WTC11 (cell line): Measurements from ENCODE around the gene CEP131. TPM values are rescaled to one million over a fixed set of nuclear protein-coding genes. Genes with fewer than 3 reads are reported as not detected.
A peak's percentile ranks its signal among the peaks of the same experiment; 100 is the strongest.

ENCODE experiments used
- ATAC-seq: fragments of 200-7000 bp; cut with Tn5 transposase; 2 replicates; pipeline ENCODE4 v1.10.0; 2021; ENCODE audit warnings: mild to moderate bottlenecking, moderate library complexity
- CTCF ChIA-PET: fragments of 300-600 bp; sonication (Branson Sonifier 250); formaldehyde crosslinking; loops from one replicate; lab custom pipeline; 2021; ENCODE audit warnings: antibody characterized with exemption; lab: Charles Lee
- POLR2A ChIA-PET: fragments of 350-600 bp; sonication (Branson Sonifier 250); formaldehyde crosslinking; loops from one replicate; lab custom pipeline; 2021; ENCODE audit warnings: antibody characterized with exemption; lab: Charles Lee
- DNase-seq: peaks from one replicate; pipeline ENCODE4 v3.0.0; 2021; ENCODE audit warnings: low spot score
- H3K27ac Mint-ChIP-seq: 2 replicates; pipeline ENCODE4 v1.8.0; 2021; ENCODE audit warnings: mixed read lengths
- H3K27me3 Mint-ChIP-seq: 2 replicates; pipeline ENCODE4 v1.8.0; 2021; ENCODE audit warnings: low read depth, mild to moderate bottlenecking, moderate library complexity, mixed read lengths
- H3K36me3 Mint-ChIP-seq: 2 replicates; pipeline ENCODE4 v1.8.0; 2021; ENCODE audit warnings: mixed read lengths
- H3K4me1 Mint-ChIP-seq: 2 replicates; pipeline ENCODE4 v1.8.0; 2022; ENCODE audit warnings: mixed read lengths
- H3K4me3 Mint-ChIP-seq: 2 replicates; pipeline ENCODE4 v1.8.0; 2021; ENCODE audit warnings: mild to moderate bottlenecking, moderate library complexity, mixed read lengths
- H3K9me3 Mint-ChIP-seq: 2 replicates; pipeline ENCODE4 v1.8.0; 2021; ENCODE audit warnings: mixed read lengths
- ELF4 ChIP-seq: sonication (generic); formaldehyde crosslinking; IDR thresholded peaks from 2 replicates; pipeline ENCODE4 v1.8.1; 2022; ENCODE audit warnings: low read depth, mild to moderate bottlenecking, moderate library complexity, missing genetic modification reagents
- ETV6 ChIP-seq: sonication (generic); formaldehyde crosslinking; IDR thresholded peaks from 2 replicates; pipeline ENCODE4 v1.8.1; 2022; ENCODE audit warnings: mild to moderate bottlenecking, missing genetic modification reagents
- FOXP1 ChIP-seq: sonication (generic); formaldehyde crosslinking; IDR thresholded peaks from 2 replicates; pipeline ENCODE4 v1.8.0; 2022; ENCODE audit warnings: missing genetic modification reagents, mild to moderate bottlenecking, moderate library complexity, borderline replicate concordance
- GABPB1 ChIP-seq: sonication (generic); formaldehyde crosslinking; IDR thresholded peaks from 2 replicates; pipeline ENCODE4 v1.8.1; 2023; ENCODE audit warnings: mild to moderate bottlenecking, missing genetic modification reagents
- GRHL2 ChIP-seq: fragments of 250-450 bp; sonication (Bioruptor Pico); IDR thresholded peaks from 2 replicates; pipeline ENCODE4 v1.8.0; 2022; ENCODE audit warnings: mild to moderate bottlenecking, moderate library complexity; ENCODE audit not compliant: insufficient replicate concordance, severe bottlenecking
- HMGA2 ChIP-seq: fragments of 250-450 bp; sonication (Bioruptor Pico); IDR thresholded peaks from 2 replicates; pipeline ENCODE4 v1.4.0; 2021; ENCODE audit warnings: mild to moderate bottlenecking, moderate library complexity
- IRF2 ChIP-seq: sonication (generic); formaldehyde crosslinking; IDR thresholded peaks from 2 replicates; pipeline ENCODE4 v1.8.0; 2022; ENCODE audit warnings: low read depth, missing genetic modification reagents, borderline replicate concordance
- MXD4 ChIP-seq: fragments of 250-450 bp; sonication (Bioruptor Pico); IDR thresholded peaks from 2 replicates; pipeline ENCODE4 v1.8.0; 2021; ENCODE audit warnings: mild to moderate bottlenecking, moderate library complexity, borderline replicate concordance
- MYBL2 ChIP-seq: sonication (generic); formaldehyde crosslinking; IDR thresholded peaks from 2 replicates; pipeline ENCODE4 v1.8.1; 2023; ENCODE audit warnings: mild to moderate bottlenecking, moderate library complexity, missing genetic modification reagents
- NFYB ChIP-seq: sonication (generic); formaldehyde crosslinking; conservative IDR thresholded peaks from 2 replicates; pipeline ENCODE4 v1.8.0; 2022; ENCODE audit warnings: low read depth, missing genetic modification reagents
- OVOL2 ChIP-seq: fragments of 250-450 bp; sonication (Bioruptor Pico); IDR thresholded peaks from 2 replicates; pipeline ENCODE4 v1.9.0; 2021; ENCODE audit warnings: mild to moderate bottlenecking, borderline replicate concordance
- ZBTB21 ChIP-seq: sonication (generic); formaldehyde crosslinking; IDR thresholded peaks from 2 replicates; pipeline ENCODE4 v1.8.1; 2023; ENCODE audit warnings: mild to moderate bottlenecking, missing genetic modification reagents, borderline replicate concordance
- ZNF219 ChIP-seq: sonication (generic); formaldehyde crosslinking; IDR thresholded peaks from 2 replicates; pipeline ENCODE4 v1.8.0; 2023; ENCODE audit warnings: missing genetic modification reagents, mild to moderate bottlenecking, borderline replicate concordance
- ZNF263 ChIP-seq: sonication (generic); formaldehyde crosslinking; IDR thresholded peaks from 2 replicates; pipeline ENCODE4 v1.8.1; 2022; ENCODE audit warnings: low read depth, mild to moderate bottlenecking, moderate library complexity, missing genetic modification reagents
- ZNF317 ChIP-seq: sonication (generic); formaldehyde crosslinking; IDR thresholded peaks from 2 replicates; pipeline ENCODE4 v1.8.1; 2023; ENCODE audit warnings: low read depth, mild to moderate bottlenecking, moderate library complexity, missing genetic modification reagents, borderline replicate concordance
- total RNA-seq: library from RNA; stranded (reverse); gene quantifications from 3 replicates; pipeline ENCODE4 v1.2.3, GENCODE V29; 2021
- TF ChIP-seq, protein P1 (sequence below): sonication (generic); formaldehyde crosslinking; IDR thresholded peaks from 2 replicates; pipeline ENCODE4 v1.8.1; 2022; ENCODE audit warnings: low read depth, missing genetic modification reagents, borderline replicate concordance
- TF ChIP-seq, protein P2 (sequence below): sonication (generic); formaldehyde crosslinking; IDR thresholded peaks from 2 replicates; pipeline ENCODE4 v1.8.1; 2022; ENCODE audit warnings: low read depth, mild to moderate bottlenecking, moderate library complexity, missing genetic modification reagents, borderline replicate concordance
- TF ChIP-seq, protein P3 (sequence below): fragments of 250-450 bp; sonication (Bioruptor Pico); IDR thresholded peaks from 2 replicates; pipeline ENCODE4 v2.1.2; 2022; ENCODE audit warnings: mild to moderate bottlenecking, moderate library complexity
- TF ChIP-seq, protein P4 (sequence below): fragments of 250-450 bp; sonication (Bioruptor Pico); IDR thresholded peaks from 2 replicates; pipeline ENCODE4 v1.9.0; 2021; ENCODE audit warnings: mild to moderate bottlenecking

The CEP131 gene
- total RNA-seq, 1 experiment from 2014 or later: 35.2 TPM

DNA sequence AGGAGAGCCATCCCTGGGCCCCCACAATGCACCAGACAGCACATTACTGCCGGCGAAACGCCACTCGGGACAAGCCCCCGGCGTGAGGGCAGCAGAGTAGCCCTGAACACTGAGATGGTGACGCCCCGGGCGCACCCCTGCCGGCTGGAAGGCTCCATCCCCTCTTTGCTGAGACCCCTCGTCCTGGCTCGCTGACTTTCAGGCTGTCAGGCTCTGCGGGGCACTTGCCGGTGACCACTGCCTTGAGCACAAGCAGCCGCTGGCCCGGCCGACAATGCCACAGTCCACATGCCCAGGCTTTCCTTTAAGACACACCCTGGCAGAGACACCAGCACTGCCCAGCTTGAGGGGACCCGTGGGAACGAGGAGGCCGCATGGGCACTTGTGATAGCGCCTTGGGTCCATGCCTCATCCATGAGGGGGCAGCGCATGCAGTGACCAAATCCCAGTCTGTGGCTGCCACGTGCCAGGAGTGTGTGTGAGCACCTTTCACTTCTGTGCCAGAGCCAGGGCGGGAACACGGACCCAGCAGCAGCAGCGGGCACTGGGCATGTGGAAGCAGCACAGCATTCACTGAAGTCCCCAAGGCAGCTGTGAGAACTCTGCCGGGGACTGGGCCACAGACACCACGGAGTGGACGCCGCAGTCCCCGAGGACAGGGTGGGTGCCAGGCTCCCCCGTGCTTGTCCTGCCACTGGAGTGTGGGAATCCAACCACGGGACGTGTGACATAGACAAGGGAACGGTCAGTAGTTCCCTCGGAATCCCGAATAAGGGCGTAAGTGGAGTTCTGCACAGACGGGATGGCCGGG lies 40.8 kb upstream of the CEP131 start:
- POLR2A ChIA-PET: no interaction called here
- Mint-ChIP-seq H3K4me3 (no peak overlapping the region), H3K36me3 (peaks cover 11% of the 10 kb centered on the region), H3K27ac (no peak overlapping the region), H3K4me1 (no peaks in the 10 kb centered on the region), H3K27me3 (no peaks in the 10 kb centered on the region), H3K9me3 (no peaks in the 10 kb centered on the region)
- CTCF ChIA-PET: interaction anchor here (1.2 kb wide), 1 partner anchor 11 kb away, joined by 3 read pairs; no protein-coding TSS in a partner anchor
- ATAC-seq (no peak), DNase-seq (no peak)
- no peak for TF ChIP-seq ZNF263 (CRISPR knock-in tag)
- TF ChIP-seq FOXP1 (CRISPR knock-in tag): 0 out of 2 replicates have a peak, but pooled peaks have one; percentile 28

- no peak overlapping the region for H3K27ac Mint-ChIP-seq
- POLR2A ChIA-PET: interaction anchor here (0.5 kb wide), 1 partner anchor 135 kb away, joined by 3 read pairs; no protein-coding TSS in a partner anchor
- peaks cover 2% of the 10 kb centered on the region; the same call in 1 of the 2 replicates for H3K36me3 Mint-ChIP-seq
- H3K4me3 Mint-ChIP-seq: no peak overlapping the region
- ATAC-seq (no peak), DNase-seq (no peak)
- no peaks in the 10 kb centered on the region for H3K27me3 Mint-ChIP-seq
- H3K4me1 Mint-ChIP-seq: no peaks in the 10 kb centered on the region
- no peak for TF ChIP-seq ELF4 (CRISPR knock-in tag)
- no peak for TF ChIP-seq HMGA2 (CRISPR knock-in tag)
- TF ChIP-seq GABPB1: no peak
- TF ChIP-seq, protein P1, sequence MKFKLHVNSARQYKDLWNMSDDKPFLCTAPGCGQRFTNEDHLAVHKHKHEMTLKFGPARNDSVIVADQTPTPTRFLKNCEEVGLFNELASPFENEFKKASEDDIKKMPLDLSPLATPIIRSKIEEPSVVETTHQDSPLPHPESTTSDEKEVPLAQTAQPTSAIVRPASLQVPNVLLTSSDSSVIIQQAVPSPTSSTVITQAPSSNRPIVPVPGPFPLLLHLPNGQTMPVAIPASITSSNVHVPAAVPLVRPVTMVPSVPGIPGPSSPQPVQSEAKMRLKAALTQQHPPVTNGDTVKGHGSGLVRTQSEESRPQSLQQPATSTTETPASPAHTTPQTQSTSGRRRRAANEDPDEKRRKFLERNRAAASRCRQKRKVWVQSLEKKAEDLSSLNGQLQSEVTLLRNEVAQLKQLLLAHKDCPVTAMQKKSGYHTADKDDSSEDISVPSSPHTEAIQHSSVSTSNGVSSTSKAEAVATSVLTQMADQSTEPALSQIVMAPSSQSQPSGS (CRISPR knock-in tag): no peak
- TF ChIP-seq NFYB: no peak
- CTCF ChIA-PET: interaction anchor here (0.9 to 1.0 kb wide), 2 partner anchors 33 to 223 kb away, joined by 3 read pairs; partner anchors contain the start of gene SLC38A10
- no peaks in the 10 kb centered on the region for H3K9me3 Mint-ChIP-seq
Observed at GRCh38 chr17:81261582-81262336, 39.0 kb upstream of the CEP131 start.

GRCh38 chr17:81261096-81261495 lies 38.3 kb upstream of the CEP131 start:
- Mint-ChIP-seq H3K27me3 (no peaks in the 10 kb centered on the region), H3K4me3 (no peak overlapping the region), H3K9me3 (no peaks in the 10 kb centered on the region), H3K4me1 (no peaks in the 10 kb centered on the region), H3K27ac (no peak overlapping the region), H3K36me3 (peaks cover 2% of the 10 kb centered on the region; the same call in 1 of the 2 replicates)
- ChIA-PET POLR2A (interaction anchor here (0.5 kb wide), 1 partner anchor 136 kb away, joined by 3 read pairs; no protein-coding TSS in a partner anchor), CTCF (interaction anchor here (1.0 kb wide), 1 partner anchor 34 kb away, joined by 3 read pairs; the partner anchor contains the start of gene SLC38A10)
- TF ChIP-seq ETV6 (CRISPR knock-in tag) (no peak), ZNF219 (CRISPR knock-in tag) (no peak)
- TF ChIP-seq, protein P2, sequence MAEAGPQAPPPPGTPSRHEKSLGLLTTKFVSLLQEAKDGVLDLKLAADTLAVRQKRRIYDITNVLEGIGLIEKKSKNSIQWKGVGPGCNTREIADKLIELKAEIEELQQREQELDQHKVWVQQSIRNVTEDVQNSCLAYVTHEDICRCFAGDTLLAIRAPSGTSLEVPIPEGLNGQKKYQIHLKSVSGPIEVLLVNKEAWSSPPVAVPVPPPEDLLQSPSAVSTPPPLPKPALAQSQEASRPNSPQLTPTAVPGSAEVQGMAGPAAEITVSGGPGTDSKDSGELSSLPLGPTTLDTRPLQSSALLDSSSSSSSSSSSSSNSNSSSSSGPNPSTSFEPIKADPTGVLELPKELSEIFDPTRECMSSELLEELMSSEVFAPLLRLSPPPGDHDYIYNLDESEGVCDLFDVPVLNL (CRISPR knock-in tag): no peak
- TF ChIP-seq, protein P3, sequence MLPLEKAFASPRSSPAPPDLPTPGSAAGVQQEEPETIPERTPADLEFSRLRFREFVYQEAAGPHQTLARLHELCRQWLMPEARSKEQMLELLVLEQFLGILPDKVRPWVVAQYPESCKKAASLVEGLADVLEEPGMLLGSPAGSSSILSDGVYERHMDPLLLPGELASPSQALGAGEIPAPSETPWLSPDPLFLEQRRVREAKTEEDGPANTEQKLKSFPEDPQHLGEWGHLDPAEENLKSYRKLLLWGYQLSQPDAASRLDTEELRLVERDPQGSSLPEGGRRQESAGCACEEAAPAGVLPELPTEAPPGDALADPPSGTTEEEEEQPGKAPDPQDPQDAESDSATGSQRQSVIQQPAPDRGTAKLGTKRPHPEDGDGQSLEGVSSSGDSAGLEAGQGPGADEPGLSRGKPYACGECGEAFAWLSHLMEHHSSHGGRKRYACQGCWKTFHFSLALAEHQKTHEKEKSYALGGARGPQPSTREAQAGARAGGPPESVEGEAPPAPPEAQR (CRISPR knock-in tag): no peak
- no peak for ATAC-seq
- no peak for DNase-seq

DNA sequence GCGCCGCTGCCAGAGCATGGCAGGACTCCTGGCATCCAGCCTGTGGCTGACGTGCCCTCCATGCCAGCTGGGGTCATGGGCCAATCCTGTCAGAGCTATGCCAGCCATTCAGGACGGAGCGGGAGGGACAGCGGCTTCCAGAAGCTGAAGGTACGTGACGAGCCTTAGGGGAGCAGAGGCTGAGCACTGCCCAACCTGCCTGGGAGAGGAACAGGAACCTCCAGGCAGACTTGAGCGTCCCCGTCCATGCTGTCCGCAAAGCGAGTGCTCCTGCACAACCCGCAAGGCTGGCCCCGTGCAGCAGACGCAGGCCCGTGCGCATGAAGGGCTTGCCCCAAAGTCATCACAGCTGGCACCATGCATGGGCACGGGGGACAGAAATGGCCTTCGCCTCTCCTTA lies 37.9 kb upstream of the CEP131 start:
- Mint-ChIP-seq H3K27ac (no peak overlapping the region), H3K4me3 (no peak overlapping the region), H3K36me3 (peaks cover 2% of the 10 kb centered on the region; the same call in 1 of the 2 replicates), H3K9me3 (no peaks in the 10 kb centered on the region), H3K4me1 (no peaks in the 10 kb centered on the region), H3K27me3 (no peaks in the 10 kb centered on the region)
- ChIA-PET POLR2A (no interaction called here), CTCF (interaction anchor here (1.0 kb wide), 1 partner anchor 35 kb away, joined by 3 read pairs; the partner anchor contains the start of gene SLC38A10)
- ATAC-seq (no peak), DNase-seq (no peak)
- TF ChIP-seq IRF2: no peak
- TF ChIP-seq ZNF317: no peak
- TF ChIP-seq, protein P4, sequence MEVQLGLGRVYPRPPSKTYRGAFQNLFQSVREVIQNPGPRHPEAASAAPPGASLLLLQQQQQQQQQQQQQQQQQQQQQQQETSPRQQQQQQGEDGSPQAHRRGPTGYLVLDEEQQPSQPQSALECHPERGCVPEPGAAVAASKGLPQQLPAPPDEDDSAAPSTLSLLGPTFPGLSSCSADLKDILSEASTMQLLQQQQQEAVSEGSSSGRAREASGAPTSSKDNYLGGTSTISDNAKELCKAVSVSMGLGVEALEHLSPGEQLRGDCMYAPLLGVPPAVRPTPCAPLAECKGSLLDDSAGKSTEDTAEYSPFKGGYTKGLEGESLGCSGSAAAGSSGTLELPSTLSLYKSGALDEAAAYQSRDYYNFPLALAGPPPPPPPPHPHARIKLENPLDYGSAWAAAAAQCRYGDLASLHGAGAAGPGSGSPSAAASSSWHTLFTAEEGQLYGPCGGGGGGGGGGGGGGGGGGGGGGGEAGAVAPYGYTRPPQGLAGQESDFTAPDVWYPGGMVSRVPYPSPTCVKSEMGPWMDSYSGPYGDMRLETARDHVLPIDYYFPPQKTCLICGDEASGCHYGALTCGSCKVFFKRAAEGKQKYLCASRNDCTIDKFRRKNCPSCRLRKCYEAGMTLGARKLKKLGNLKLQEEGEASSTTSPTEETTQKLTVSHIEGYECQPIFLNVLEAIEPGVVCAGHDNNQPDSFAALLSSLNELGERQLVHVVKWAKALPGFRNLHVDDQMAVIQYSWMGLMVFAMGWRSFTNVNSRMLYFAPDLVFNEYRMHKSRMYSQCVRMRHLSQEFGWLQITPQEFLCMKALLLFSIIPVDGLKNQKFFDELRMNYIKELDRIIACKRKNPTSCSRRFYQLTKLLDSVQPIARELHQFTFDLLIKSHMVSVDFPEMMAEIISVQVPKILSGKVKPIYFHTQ (CRISPR knock-in tag): no peak
- no peak for TF ChIP-seq GRHL2 (CRISPR knock-in tag)
- TF ChIP-seq OVOL2: no peak
- TF ChIP-seq MXD4 (CRISPR knock-in tag): no peak
- TF ChIP-seq MYBL2: no peak
- no peak for TF ChIP-seq ZBTB21 (CRISPR knock-in tag)
